ENCODE data around the gene LYL1.

Gene LYL1

GRCh38 chr19:13053761-13054625 lies 48.7 kb downstream of the LYL1 start:
- DNase-seq: no peak

- DNase-seq: no peak
These were observed 49.4 kb downstream of the LYL1 start for GRCh38 chr19:13053238-13053637.

DNA sequence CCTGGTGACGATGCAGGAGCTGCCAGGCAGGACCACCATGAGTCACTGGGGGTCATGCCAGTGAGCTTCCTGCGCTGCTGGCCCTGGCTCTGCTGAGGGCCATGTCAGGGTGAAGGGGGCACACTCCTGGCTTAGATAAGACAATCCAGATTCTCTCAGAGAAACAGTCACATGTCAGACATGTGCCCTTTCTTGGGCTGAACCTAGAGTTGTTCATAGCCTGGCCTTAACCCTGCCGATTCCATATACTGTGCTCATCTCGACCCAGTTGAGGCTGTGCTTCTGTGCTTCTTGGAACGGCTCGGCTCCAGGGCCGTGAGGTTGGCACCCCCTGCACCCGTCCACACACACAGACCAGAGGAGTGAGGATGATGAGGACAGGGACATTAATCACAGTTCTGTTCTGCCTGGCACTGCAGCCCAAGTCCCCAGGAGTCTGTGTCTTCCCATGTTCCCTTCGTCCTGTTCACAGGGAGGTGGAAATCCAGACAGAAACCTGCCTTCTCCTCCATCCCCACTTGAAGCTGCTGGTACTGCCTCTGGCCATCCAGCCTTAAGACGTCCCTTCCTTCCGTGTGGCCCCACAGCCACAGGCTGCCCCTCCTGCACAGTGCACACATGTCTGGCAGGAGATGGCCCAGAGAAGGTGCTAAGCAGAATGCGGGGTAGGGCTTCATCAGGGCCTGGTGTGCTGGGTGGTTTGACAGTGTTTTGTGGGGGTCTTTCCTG lies 50.0 kb downstream of the LYL1 start:
- no peak for DNase-seq

DNA sequence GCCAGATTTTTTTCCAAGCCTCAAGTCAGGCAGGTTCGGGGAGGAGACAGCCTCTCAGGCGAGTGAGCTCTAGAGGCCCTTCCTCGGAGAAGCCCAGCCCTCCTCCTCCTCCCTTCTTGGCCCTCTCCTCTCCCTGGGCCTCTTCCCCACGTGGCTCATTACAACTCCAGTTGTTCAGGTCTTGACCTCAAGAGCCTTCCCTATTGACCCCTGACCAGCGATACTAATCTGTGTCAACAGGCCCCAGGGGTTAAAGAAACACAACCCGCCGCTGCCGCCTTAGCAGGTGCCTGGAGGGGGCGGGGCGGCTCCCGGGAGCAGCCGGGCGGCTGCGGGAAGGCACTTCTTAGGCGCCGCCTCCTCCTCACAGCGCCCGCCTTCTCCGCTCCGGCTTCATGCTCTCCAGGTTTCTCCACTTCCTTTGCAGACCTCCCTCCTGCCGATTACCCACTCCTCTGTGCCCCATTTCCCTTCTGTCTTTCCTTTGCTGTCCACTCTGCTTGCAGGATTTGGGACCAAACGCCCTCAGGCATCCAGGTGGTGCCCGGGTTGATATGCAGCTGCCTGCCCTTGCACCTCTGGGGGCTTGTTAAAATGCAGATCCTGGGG lies 51.0 kb downstream of the LYL1 start:
- peak; percentile 84 for DNase-seq

- DNase-seq: no peak
These were observed 52.4 kb downstream of the LYL1 start for GRCh38 chr19:13050274-13050673.

Data from NCI-H510A (cell line).